Endometrial microvascular endothelial cells (primary cell): ENCODE measurements around the gene GABRB3. TPM values are rescaled to one million over a fixed set of nuclear protein-coding genes. Genes with fewer than 3 reads are reported as not detected.

Experiments used
- in situ Hi-C: cut with HindIII; loops from 2 replicates; pipeline ENCODE4 v1.10.0; 2017; ENCODE audit warnings: low sequenced_read_pairs, low pct_unique_long_range_greater_than_20kb; ENCODE audit errors: inconsistent ontology term
- total RNA-seq: library from RNA; depleted of rRNA; stranded (reverse); fragments of >200 nt; gene quantifications from one replicate; pipeline ENCODE4 v1.2.3, GENCODE V29; 2015; ENCODE audit errors: inconsistent ontology term

The GABRB3 gene
- total RNA-seq, 1 donor from 2014 or later, result not detected

DNA sequence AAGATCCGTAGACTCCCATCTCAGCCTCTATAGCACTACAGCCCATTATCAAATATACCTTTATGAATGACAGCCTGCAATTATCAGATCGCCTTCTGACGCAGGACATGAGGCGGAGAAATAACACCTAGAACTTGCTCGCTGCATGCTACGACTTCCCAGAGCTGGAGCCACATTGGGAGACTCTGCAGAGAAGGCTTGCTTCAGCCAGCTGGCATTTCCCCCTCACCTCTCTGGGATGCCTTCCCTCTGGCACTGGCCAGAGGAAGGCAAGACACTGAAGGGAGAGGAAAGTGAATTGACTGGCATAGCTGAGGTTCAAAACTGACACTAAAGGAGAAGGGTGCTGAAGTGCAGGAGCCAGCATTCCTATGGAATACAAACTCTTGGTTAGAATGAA lies 131.7 kb downstream of the GABRB3 start:
- in situ Hi-C loops, result no loop called here

DNA sequence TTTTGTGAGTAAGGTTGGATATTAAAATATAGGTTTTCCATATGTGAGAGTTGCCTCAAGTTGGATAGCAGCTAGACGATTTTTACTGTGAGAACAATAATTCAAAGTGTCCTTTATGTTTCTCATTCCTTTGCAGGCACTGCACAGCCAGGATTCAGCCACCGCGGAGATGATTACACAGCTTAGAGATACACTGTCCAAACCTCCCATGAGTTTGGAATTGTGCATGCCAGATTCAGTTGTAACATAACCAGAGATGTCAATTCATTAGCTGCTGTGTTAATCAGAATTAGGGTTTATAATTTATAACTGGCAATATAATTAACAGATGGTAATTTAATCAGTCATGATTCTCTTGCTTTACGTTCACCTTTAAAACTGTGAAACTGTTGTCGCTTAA lies 132.3 kb downstream of the GABRB3 start:
- in situ Hi-C loops, result no loop called here

DNA sequence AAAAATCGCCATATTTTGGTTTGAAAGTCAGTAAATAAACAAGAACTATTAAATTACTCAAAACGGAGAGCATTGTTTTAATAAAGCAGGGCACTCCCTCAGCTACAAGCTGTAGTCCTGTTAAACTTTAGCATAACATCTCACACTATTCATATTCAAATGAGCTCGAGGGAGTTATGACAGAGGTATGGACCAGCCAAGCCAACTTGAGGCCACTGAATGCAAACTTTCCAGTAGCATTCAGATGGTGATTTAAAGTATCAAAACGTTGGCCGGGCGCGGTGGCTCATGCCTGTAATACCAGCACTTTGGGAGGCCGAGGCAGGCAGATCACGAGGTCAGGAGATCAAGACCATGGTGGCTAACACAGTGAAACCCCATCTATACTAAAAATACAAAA lies 132.9 kb downstream of the GABRB3 start:
- in situ Hi-C loops, result no loop called here

DNA sequence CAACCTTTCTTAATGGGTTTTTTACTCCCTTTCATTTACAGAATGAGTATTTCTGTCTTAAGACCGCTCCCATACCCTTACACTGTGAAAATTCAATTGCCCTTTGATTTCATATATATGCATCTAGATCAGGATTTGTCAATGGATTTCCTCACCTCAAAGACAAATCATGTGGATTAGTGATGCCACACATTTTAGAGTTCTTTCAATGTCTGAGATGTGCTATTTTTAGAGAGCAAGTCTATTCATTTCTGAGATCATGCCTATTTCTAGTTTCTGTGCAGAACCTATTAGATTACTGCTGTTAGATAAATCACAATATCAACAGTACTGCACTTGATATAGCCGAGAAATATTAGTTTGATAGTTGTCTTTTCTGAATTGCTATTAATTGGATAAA lies 137.3 kb downstream of the GABRB3 start:
- in situ Hi-C loops, result no loop called here

DNA sequence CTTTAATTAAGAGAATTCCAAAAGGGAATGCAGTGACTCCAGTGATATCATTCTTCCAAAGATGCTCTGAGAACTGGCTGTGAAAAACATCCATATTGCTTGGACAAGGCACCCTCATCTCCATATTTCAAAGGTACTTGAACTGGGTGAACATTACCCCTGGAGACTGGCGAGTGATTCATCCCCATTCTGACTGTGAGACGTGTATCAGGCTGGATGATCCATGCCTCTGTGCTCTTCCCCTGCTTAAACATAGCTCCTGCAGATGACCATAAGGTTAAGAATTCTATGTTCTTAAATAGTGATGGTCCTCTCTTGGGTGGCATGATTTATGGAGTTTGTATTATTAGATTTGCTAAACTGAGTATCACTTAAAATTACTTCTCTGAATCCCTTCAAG lies 137.8 kb downstream of the GABRB3 start:
- in situ Hi-C loops, result no loop called here

DNA sequence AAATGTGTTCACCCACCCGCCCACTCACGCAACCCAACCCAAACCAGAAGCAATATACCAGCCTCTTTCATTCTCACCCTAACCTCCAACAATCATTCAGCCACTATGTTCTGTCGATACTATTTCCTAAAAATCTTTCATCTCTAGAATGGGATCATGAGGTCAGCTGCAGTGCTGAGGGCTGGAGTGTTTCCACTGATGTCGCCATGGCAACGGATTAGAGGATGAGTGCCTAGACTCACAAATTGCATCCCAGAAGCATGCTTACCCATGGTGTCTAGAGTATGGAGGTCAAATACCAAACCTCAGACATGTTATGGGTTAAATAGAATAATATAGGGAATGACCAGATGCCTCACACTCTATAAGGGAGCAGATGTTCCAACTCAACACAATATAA lies 138.5 kb downstream of the GABRB3 start:
- in situ Hi-C loops, result no loop called here

DNA sequence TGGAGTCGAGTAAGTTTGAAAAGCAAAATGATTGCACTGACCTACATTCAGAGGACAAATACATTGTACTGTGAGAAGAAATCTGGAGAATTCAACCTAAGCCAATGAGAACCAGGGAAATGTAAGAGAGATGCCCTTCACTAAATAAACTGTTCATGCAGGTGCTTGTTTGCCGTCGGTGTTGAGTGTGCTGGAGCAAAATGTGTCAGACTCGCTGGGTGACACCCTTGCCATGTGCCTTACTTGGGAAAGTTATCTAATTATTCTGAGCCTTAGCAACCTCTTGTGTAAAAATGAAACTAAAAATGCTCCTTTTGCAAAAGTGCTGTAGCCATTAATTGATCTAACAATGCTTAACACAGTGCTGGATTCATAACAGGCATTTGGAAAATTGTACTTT lies 140.4 kb downstream of the GABRB3 start:
- in situ Hi-C loops, result no loop called here

DNA sequence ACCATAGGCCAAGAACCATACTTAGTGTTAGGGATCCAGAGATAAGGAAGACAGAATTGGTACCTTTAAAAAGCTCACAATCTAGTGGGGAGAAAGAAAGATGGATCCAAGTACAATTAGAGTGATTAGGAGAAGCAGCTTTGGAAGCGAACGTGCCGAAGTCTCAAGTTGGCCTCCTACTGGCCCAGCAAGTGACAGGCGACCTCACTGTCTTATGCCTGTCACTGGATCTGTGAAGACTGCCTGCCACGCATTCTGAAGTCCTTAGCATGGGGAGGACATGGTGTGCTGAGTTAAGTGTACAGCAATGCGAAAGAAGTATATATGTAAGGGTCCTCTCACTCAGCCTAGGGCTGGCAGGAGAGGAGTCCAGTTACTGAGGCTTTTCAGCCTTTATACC lies 141.0 kb downstream of the GABRB3 start:
- in situ Hi-C loops, result no loop called here

DNA sequence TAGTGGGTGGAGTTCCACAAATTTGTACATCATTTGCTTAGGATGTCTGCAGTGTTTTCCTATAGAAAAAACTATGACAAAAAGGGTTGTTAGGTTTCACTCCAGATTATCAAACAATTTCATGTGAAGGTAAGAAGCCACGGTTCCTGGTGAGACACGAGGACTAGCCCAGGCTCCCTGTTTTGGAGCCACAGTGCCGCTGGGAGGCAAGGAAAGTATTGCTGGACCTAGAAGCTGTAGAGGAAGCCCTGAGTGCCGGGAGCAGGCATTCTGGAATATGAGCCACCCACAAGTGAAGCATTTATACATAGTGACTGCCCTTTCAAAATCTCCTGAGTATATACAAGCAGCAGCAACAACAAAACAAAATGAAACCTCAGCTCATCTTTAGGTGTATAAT lies 142.0 kb downstream of the GABRB3 start:
- in situ Hi-C loops, result no loop called here

DNA sequence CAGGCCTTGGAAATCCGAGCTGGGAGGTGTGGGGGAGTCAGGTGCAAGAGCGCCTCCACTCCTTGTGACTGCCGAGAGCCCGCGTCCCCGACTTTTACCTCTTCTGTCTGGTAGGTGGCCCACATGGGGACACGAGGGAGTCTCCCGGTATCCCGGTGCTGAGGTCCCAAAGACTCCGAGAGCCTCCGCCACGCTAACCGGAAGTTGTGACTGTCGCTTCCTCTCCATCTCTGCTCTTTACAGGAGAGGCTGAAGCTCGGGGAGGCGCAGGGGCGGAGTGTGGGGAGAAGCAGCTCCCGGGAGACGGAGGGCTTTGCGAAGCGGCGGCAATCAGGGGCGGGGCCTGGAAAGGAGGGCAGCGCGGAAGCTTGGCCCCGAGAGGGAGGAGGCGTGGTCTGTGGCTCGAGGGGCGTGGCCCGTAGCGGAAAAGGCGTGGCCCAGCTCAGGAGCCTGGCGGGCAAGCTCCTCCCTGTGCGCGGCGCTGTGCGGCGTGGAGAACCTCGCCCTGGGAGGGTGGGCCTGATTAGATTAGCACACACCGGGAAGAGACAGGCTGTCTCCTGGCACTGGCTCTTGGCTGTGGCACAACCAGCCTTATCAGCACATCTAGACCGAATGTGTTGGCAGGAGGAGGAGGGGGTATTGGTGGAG lies 143.9 kb downstream of the GABRB3 start:
- in situ Hi-C loops, result no loop called here

DNA sequence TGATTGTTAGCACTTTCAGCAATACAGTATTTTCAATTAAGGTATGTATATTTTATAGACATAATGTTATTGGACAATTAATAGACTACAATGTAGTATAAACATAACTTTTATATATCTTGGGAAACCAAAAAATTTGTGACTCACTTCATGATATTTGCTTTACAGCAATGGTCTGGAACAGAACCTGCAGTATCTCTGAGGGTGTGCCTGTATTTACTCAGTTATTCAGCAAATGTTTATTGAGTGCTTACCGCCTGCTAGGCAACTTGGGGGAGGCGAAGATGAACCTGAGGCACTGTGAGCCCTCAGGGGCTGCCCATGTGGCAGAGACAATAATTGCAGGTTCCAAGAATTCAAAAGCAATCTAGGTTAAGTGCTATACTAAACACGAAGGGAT lies 144.8 kb downstream of the GABRB3 start:
- in situ Hi-C loops, result no loop called here

DNA sequence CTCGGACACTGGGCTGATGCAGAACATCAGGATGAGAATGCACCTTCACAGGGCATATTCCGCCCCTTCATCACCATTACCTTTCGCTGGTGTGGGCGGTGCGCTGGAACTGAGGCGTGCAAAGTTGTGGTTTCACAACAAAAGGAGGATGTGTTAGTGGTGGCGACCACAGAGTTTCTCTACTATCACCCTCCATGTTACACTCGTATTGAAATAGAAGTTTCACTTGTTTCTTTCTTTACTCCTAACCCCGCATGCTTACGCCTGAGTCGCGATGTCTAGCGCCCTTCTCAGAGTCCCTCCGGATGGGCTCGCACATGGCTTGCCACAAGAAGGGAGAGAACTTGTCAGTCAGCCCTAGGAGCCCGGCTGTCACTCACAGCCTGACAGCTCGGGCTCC lies 148.7 kb downstream of the GABRB3 start:
- in situ Hi-C loops, result no loop called here

DNA sequence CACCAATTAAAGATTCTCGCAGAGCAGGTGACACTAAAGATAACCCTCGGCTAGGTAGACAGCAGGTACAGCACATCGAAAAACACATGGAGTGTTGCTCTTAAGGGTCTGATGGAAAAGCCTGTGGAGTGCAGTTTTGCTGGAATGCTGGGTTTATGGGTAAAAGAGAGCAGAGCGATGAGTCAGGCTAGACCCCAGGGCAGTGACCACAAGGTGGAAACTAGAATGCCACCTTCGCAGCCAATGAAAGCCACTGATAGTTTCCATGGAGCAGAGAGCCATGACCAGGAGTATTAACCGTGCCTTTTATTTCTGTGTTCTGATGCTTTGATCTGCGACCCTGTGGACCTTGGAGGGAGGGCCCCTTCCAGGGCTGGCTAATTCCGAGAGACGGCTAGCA lies 149.8 kb downstream of the GABRB3 start:
- in situ Hi-C loops, result no loop called here

DNA sequence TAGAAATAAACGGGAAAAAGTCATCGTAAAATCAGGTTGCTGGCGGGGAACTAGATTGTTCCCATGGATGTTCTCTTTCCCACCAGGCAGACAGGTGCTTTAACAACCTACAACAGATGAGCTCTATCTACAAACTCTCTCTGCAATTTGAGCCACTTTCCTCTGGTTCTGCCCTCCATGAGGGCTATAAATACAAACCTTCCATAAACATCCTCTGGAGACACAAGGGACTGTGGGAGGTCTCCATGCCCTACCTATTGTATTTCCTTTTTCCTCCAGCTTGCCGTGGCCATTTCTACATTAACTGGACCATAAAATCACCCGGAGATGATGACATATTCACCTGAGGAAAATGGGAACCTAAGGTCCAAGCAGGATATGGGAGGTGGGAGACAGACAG lies 151.1 kb downstream of the GABRB3 start:
- in situ Hi-C loops, result no loop called here

DNA sequence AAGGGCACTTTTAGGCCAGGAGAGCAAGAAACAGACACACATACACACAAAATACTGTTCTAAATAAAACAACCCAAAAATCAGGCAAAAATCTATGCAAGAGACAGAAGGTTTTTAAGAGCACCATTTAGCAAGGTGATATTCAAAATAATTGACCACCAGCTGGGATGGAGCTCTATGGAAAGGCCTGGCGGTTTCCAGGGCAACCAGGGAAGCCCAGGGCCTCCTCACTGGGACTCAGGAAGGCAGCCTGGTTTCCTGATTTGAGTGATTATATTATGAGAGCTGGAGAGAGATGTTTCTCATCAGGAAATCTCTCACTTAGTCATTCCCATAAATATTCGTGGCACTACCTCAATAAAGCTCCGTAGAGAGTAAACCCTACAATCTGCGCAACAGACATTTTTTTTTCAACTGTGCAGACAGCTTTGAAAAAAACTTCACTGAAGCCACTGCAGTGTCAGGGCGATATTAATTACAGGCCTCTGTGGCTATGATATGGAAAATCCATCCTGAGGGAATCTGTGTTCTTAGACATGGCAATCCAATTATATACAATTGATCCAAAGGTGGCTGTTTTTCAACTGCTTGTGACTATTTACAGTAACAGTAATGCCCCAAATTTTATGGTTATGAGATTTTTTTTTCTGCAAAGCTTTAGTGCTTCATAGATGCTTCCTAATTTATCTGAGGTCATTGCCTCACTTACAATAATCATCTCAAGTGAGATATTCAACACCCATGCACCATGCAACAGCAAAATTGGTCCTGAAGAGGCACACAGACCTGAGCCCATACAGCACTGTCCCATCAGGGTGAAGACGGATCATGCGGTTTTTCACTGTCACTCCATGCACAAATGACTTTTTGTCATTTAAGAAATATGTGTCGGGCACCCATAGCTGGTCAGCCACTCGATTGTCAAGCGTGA lies 152.1 kb downstream of the GABRB3 start:
- in situ Hi-C loops, result no loop called here

DNA sequence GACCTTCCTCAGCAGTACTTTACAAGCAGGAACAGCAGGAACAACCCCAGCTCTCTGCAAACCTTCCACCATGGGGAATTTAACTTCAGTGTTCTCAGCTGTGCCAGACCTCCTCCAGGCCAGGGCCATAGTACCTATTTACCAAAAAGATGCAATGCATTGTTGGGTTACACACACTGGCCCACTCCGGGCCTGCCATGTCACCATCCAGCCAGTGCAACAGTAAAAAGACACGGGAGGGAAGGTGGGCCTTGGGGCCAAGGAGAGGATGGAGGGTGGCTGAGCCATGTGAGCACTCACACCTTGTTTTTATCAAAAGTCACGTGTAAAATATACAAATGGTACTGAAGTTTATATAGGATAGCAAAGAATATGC lies 157.0 kb downstream of the GABRB3 start:
- in situ Hi-C loops, result no loop called here

DNA sequence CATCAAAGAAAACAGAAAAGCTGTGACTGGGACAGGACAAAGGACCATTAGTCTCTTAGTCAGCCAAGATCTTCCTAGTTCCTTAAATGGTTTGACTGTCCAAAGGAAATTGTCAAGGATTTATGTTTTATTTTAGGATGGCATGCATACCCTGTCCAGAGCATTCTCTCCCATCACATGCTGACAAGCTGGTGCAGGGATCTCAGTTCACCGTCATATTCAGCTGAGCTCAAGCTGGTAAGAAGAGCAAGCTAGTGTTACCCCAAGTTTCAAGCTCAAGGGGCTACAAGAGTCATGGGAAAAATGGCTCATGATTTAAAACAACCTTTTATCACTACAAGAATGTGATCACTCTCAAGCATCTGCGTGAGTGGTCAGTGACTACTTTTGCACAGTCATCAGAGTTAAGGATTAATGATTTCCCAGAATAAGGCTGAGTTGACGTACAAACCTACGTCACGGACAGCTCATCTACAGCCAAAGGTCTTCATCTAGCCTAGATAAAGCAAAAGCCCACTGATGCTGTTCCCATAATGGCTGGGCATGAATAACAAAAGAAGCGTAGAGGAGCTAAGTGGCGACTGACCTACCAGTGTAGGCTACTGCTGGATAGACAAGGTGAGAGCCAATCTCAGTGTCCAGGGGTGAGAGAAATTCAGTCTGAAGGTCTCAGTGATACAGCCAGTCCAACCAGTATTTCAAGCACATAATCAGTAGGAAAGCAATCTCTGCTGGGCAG lies 157.5 kb downstream of the GABRB3 start:
- in situ Hi-C loops, result no loop called here

DNA sequence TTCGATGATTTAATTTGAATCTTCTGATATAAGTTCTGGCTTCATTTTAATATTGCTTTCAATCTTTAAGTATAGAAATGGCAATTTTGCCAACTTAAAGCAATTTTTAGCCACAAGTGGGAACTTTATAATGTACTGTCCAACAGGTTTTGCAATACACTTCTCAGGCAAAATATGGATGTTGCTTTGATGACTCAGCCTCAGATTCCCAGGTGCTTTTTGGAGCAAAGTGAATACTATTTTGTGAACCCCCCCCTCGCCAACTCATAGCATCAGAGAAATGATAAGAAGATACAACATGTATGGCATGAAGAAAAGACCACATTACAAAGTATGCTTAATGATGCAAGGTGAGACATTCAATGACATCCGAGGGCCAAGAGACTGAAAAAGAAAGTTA lies 158.1 kb downstream of the GABRB3 start:
- in situ Hi-C loops, result no loop called here

DNA sequence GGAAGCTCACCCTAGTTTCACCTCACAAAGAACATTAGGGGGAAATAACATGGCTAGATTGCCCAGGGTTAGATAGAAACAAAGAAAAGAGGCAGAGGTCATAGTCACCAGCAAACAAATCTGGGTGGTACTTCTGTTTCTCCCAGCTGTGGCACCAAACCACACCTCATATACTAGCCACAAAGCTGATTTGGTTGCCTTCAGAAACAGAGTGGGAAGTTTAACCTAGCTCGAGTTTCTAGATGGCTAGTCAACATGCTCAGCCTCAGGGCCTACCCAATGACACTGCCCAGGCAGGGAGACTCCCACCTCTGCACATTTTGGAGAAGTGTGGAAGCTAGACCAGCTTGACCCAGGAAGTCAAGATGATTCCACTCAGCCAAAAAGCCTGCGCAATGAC lies 174.2 kb downstream of the GABRB3 start:
- in situ Hi-C loops, result no loop called here

DNA sequence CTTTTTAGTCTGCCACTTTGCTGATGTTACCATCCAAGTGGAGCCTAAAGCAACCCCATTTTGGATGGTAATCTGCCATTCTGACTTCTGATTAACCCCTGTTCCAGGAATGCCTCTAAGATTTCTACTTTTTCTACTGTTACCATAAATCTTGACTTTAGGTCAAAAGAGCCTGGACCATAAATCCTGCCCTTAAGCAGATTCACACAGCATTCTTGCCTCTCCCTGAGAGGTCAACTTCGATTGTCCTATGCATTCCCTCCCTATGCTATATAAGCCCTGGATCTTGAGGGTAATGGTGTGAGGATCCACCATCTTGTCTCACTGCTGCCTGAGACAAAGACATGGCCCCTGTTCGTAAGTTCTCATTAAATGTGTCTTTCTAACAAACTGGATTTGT lies 177.3 kb downstream of the GABRB3 start:
- in situ Hi-C loops, result no loop called here
